ENCODE data around the gene STAM. TPM values are rescaled to one million over a fixed set of nuclear protein-coding genes. Genes with fewer than 3 reads are reported as not detected.

The STAM gene
- total and polyA plus RNA-seq, 9 donors: 10.7 to 24.7 (median 20.3) TPM

DNA sequence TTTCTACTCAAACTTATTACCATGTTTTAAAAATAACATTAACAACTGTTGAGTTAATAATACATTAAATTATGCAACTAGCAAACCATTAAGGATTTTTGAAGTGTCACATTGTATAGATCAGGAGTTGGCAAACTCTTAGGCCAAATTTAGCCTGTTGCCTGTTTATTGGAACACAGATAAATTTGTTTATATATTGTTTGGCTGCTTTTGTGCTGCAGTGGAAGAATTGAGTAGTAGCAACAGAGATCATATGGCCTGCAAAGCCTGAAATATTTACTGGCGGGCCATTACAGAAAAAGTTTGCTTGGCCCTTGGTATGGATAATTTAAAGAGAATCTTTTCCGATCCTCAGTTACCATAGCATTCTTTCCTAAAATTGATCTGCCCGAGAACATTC is 57.4 kb downstream of the STAM start:
- Histone ChIP-seq H3K36me3 (no peaks in the 10 kb centered on the region), H3K4me3 (no peak overlapping the region), H3K4me1 (ENCODE audit: insufficient read depth) (no peaks in the 10 kb centered on the region), H3K27ac (no peak overlapping the region), H3K27me3 (no peaks in the 10 kb centered on the region), H3K9me3 (no peaks in the 10 kb centered on the region)
- 97 to 98% (median 97%) methylated on average over 3 of the region's 3 CpGs for WGBS, 3 donors
- DNase-seq: no peak
- TF ChIP-seq POLR2A (IDR thresholded peaks at IDR 0.05) (no peak), EP300 (IDR thresholded peaks at IDR 0.05) (no peak)
- intact Hi-C loops (cut with DNase I): no loop called here

DNA sequence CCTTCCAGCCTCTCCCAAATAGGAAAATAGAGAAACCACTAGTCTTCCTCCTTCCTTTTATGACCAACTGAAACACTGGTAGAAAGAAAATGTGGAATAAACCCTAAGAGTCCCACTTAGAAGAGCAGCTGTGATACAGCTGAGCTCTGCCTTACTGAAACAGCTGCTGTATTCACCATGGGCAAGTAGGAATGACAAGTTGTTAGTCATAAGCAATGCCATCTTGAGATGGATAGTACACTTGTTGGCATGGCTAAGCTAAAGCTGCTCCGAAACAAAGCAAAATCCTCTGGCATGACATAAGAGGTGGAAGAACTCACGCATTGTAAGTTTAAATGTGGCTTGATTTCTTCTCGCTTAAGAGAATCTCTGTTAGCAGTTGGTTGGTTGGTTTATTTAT is 59.8 kb downstream of the STAM start:
- WGBS, 3 donors: 95 to 97% (median 97%) methylated on average over 3 of the region's 3 CpGs
- Histone ChIP-seq H3K36me3 (no peaks in the 10 kb centered on the region), H3K4me3 (no peak overlapping the region), H3K4me1 (ENCODE audit: insufficient read depth) (no peaks in the 10 kb centered on the region), H3K27ac (no peak overlapping the region), H3K9me3 (no peaks in the 10 kb centered on the region), H3K27me3 (no peaks in the 10 kb centered on the region)
- intact Hi-C loops (cut with DNase I): no loop called here
- no peak for DNase-seq
- TF ChIP-seq POLR2A (IDR thresholded peaks at IDR 0.05) (no peak), EP300 (IDR thresholded peaks at IDR 0.05) (no peak)
- TF ChIP-seq, protein P1, sequence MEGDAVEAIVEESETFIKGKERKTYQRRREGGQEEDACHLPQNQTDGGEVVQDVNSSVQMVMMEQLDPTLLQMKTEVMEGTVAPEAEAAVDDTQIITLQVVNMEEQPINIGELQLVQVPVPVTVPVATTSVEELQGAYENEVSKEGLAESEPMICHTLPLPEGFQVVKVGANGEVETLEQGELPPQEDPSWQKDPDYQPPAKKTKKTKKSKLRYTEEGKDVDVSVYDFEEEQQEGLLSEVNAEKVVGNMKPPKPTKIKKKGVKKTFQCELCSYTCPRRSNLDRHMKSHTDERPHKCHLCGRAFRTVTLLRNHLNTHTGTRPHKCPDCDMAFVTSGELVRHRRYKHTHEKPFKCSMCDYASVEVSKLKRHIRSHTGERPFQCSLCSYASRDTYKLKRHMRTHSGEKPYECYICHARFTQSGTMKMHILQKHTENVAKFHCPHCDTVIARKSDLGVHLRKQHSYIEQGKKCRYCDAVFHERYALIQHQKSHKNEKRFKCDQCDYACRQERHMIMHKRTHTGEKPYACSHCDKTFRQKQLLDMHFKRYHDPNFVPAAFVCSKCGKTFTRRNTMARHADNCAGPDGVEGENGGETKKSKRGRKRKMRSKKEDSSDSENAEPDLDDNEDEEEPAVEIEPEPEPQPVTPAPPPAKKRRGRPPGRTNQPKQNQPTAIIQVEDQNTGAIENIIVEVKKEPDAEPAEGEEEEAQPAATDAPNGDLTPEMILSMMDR (IDR thresholded peaks at IDR 0.05): no peak

DNA sequence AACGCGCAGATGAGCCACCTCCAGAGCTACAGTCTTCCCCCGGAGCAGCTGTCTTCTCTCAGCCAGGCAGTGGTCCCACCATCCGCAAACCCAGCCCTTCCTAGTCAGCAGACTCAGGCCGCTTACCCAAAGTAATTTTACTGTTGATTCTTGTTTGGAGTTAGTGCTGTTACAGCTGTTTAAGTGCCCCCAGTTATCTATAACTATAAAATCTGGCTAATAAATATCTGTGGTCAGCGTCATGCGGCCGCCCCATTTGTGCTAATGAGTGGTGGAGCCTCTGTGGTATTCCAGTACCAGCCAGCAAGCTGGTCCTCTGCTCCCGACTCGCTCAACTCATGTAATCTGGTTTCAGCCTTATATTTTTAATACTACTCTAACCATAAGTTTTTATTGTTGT is 64.9 kb downstream of the STAM start:
- DNase-seq: no peak
- H3K4me3 ChIP-seq: no peak overlapping the region
- no peaks in the 10 kb centered on the region for H3K27me3 ChIP-seq
- H3K9me3 ChIP-seq: no peaks in the 10 kb centered on the region
- no peaks in the 10 kb centered on the region for H3K4me1 ChIP-seq (ENCODE audit: insufficient read depth)
- intact Hi-C loops (cut with DNase I): no loop called here
- 95 to 96% (median 95%) methylated on average over 10 of the region's 10 CpGs for WGBS, 3 donors
- no peaks in the 10 kb centered on the region for H3K36me3 ChIP-seq
- no peak for TF ChIP-seq POLR2A (IDR thresholded peaks at IDR 0.05)
- TF ChIP-seq, protein P1 (IDR thresholded peaks at IDR 0.05): no peak
- no peak for TF ChIP-seq EP300 (IDR thresholded peaks at IDR 0.05)
- no peak overlapping the region for H3K27ac ChIP-seq

DNA sequence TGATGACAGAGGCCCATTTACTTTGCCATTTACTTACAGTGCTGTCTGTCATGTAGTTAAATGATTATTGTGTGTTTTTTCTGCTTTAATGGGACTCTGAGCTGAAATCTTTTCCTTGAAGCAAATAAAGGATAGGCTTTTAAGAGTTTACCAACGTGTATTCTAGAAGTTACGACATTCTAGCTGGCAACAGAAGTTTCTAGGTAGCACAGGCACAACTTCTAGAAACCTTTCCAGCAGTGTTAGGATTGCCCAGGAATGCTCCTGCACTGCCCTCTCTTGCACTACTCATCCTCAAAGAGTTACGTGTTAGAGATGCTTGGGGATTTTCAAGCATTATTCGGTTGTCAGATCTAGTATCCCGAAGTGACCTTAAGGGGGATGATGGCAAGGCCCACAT is 65.5 kb downstream of the STAM start:
- no peaks in the 10 kb centered on the region for H3K9me3 ChIP-seq
- 86 to 89% (median 88%) methylated on average over 5 of the region's 5 CpGs for whole genome bisulfite sequencing, 3 donors
- H3K27me3 ChIP-seq: no peaks in the 10 kb centered on the region
- no peak overlapping the region for H3K4me3 ChIP-seq
- intact Hi-C loops (cut with DNase I): no loop called here
- TF ChIP-seq POLR2A (IDR thresholded peaks at IDR 0.05) (no peak), EP300 (IDR thresholded peaks at IDR 0.05) (no peak)
- TF ChIP-seq, protein P1 (IDR thresholded peaks at IDR 0.05): no peak
- no peak overlapping the region for H3K27ac ChIP-seq
- no peaks in the 10 kb centered on the region for H3K36me3 ChIP-seq
- H3K4me1 ChIP-seq (ENCODE audit: insufficient read depth): no peaks in the 10 kb centered on the region
- no peak for DNase-seq

DNA sequence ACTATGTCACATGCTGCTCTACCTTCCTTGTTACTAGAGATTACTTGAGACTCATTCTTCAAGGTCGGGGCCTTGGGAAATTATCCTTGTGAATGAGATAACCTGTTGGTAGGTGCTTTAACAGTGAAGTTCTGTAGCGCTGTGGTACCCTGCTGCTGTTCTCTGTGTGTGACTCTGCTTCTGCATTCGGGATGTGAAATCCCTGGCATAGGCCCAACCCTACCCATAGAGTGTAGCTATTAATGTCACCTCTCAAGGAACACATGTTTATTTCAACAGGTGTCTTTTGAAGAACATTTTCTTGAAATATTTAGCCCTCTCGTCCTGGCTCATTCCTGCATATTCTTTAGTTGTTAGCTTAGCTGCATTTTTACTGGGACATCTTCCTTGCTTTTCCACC is 66.2 kb downstream of the STAM start:
- TF ChIP-seq POLR2A (IDR thresholded peaks at IDR 0.05): no peak
- TF ChIP-seq, protein P1 (IDR thresholded peaks at IDR 0.05): no peak
- no peak for TF ChIP-seq EP300 (IDR thresholded peaks at IDR 0.05)
- H3K4me1 ChIP-seq (ENCODE audit: insufficient read depth): no peaks in the 10 kb centered on the region
- intact Hi-C loops (cut with DNase I): no loop called here
- no peak overlapping the region for H3K4me3 ChIP-seq
- no peaks in the 10 kb centered on the region for H3K36me3 ChIP-seq
- DNase-seq: no peak
- WGBS, 3 donors: 80 to 89% (median 84%) methylated on average over 4 of the region's 4 CpGs
- H3K27ac ChIP-seq: no peak overlapping the region
- no peaks in the 10 kb centered on the region for H3K9me3 ChIP-seq
- H3K27me3 ChIP-seq: no peaks in the 10 kb centered on the region

All from ovary (tissue), 9 donors.